ENCODE data around the gene SMU1.

DNA sequence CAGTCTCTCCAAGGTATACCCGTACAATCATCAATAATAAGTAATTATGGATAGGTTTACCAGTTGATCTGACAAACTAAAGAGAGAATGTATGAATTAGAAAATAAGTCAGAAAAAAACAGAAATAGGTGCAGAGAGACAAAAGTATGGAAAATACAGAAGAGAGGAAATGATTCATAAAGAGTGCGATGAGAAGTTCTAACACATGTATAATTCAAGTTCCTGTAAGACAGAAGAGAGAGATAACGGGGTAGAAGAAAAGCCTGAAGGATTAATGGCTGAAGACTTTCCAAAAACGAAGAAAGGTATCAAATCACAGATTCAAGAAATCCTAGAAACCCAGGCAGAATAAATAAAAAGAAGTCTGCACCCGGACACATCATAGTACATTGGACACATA is 16.2 kb upstream of the SMU1 start:
- TF ChIP-seq POLR2AphosphoS5 (IDR thresholded peaks at IDR 0.05; ENCODE audit: low read depth, low read length) (no peak), POLR2A (IDR thresholded peaks at IDR 0.05; ENCODE audit: low read depth, low read length) (no peak), PAX5 (IDR thresholded peaks at IDR 0.05; ENCODE audit: insufficient read depth, low read length, severe bottlenecking) (no peak), TAF1 (IDR thresholded peaks at IDR 0.05; ENCODE audit: low read depth, low read length) (no peak), SPI1 (IDR thresholded peaks at IDR 0.05; ENCODE audit: low read depth, low read length) (no peak)
